Left ventricle myocardium inferior (tissue), 1 donor: ENCODE results near the gene SLC39A5. TPM values are rescaled to one million over a fixed set of nuclear protein-coding genes. Genes with fewer than 3 reads are reported as not detected.
A peak's percentile ranks its signal among the peaks of the same experiment; 100 is the strongest.

ENCODE experiments used
- DNase-seq: peaks from one replicate; pipeline ENCODE4 v3.0.0-alpha.2; 2020
- H3K27ac ChIP-seq: fragments of 200-600 bp; replicated peaks from 2 replicates; pipeline ENCODE4 v1.8.0; 2021
- H3K27me3 ChIP-seq: fragments of 200-600 bp; 2 replicates; pipeline ENCODE4 v1.8.0; 2021; ENCODE audit warnings: low read depth
- H3K36me3 ChIP-seq: fragments of 200-600 bp; 2 replicates; pipeline ENCODE4 v1.8.0; 2021
- H3K4me1 ChIP-seq: fragments of 200-600 bp; 2 replicates; pipeline ENCODE4 v1.8.0; 2021
- H3K4me3 ChIP-seq: fragments of 200-600 bp; 2 replicates; pipeline ENCODE4 v1.8.0; 2021; ENCODE audit warnings: mild to moderate bottlenecking, moderate library complexity
- H3K9me3 ChIP-seq: fragments of 200-600 bp; replicated peaks from 2 replicates; pipeline ENCODE4 v1.8.0; 2021
- intact Hi-C: fragments of 100-400 bp; cut with micrococcal nuclease; formaldehyde crosslinking; loops from one replicate; pipeline ENCODE4 v1.11.0; 2022
- total RNA-seq: library from RNA; stranded (reverse); fragmentation: NEBNext Ultra II Directional; extraction: Animal tissue kit (Norgen Biotek cat#: 25700); gene quantifications from one replicate; pipeline ENCODE4 v1.2.1, GENCODE V29; 2021
- TF ChIP-seq, protein P1 (sequence below): fragments of 200-600 bp; IDR thresholded peaks from 2 replicates; pipeline ENCODE4 v1.8.0; 2021; ENCODE audit warnings: antibody characterized with exemption, mild to moderate bottlenecking, borderline replicate concordance
- donor health status: DM: no; HTN: yes; CAD: no; lungs with severe emphysema.

The SLC39A5 gene
- total RNA-seq, 1 donor from 2014 or later, result not detected

DNA sequence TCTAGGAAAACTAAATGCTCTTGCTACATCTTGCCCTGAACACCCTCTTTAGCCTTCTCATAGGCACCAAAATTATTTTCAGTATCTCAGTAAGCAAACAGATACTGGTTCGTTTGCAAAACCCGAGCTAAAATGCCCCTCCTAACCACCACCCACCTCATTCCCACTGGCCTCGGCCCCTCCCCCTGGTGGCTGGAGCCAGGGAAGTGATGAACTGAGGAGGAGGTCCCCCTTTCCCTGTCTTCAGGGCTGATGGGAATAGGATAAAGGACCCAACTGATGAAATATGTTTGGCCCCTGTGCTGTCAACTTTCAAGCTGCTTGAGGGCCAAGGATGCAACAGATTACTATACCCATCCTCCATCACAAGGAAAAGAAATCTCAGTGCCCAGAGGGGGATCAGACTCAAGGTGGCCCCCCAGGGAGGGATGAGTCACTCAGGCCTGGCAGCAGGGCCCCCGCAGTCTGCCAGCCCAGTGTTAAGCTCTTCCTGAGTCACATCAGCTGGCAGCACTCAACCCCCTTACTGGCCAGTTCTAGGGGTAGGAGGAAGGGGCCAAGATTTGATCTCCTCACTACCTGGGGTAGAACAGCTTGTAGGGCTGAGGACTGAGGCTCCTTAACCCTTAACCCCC lies 26.6 kb downstream of the SLC39A5 start:
- DNase-seq, result no peak

DNA sequence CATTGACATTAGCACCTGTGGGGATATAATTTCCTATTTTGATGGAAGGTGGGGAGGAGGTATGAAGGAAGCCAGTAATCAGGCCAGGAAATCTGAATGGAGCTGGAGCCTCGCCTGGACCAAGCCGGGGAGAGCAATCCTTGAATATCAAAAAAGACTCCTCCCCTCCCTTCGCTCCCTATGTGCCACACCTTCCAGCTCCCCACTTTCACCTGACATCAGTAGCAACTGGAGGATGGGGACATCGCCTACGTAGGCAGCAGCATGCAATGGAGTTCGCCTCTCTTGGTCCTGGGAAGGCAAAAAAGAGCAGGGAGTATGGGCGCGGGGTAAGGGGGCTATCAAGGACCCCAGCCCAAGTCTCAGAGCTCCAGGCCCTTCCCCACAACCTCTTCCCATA lies 27.2 kb downstream of the SLC39A5 start:
- peaks cover 46% of the 10 kb centered on the region for H3K36me3 ChIP-seq
- H3K4me1 ChIP-seq, result peaks cover 37% of the 10 kb centered on the region
- DNase-seq, result no peak
- H3K27ac ChIP-seq, result peak overlapping the region; percentile 97
- peak overlapping the region; percentile 98 for H3K4me3 ChIP-seq
- no peaks in the 10 kb centered on the region for H3K27me3 ChIP-seq
- intact Hi-C loops, result no loop called here
- TF ChIP-seq, protein P1, sequence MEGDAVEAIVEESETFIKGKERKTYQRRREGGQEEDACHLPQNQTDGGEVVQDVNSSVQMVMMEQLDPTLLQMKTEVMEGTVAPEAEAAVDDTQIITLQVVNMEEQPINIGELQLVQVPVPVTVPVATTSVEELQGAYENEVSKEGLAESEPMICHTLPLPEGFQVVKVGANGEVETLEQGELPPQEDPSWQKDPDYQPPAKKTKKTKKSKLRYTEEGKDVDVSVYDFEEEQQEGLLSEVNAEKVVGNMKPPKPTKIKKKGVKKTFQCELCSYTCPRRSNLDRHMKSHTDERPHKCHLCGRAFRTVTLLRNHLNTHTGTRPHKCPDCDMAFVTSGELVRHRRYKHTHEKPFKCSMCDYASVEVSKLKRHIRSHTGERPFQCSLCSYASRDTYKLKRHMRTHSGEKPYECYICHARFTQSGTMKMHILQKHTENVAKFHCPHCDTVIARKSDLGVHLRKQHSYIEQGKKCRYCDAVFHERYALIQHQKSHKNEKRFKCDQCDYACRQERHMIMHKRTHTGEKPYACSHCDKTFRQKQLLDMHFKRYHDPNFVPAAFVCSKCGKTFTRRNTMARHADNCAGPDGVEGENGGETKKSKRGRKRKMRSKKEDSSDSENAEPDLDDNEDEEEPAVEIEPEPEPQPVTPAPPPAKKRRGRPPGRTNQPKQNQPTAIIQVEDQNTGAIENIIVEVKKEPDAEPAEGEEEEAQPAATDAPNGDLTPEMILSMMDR, result no peak
- no peaks in the 10 kb centered on the region for H3K9me3 ChIP-seq

More for the DNA sequence above, 26.6 kb downstream of the SLC39A5 start:
- Histone ChIP-seq H3K4me1 (peaks cover 37% of the 10 kb centered on the region), H3K4me3 (peak overlapping the region; percentile 98), H3K36me3 (peaks cover 53% of the 10 kb centered on the region), H3K9me3 (no peaks in the 10 kb centered on the region), H3K27ac (no peak overlapping the region), H3K27me3 (no peaks in the 10 kb centered on the region)
- TF ChIP-seq, protein P1, result no peak
- intact Hi-C loops, result no loop called here

DNA sequence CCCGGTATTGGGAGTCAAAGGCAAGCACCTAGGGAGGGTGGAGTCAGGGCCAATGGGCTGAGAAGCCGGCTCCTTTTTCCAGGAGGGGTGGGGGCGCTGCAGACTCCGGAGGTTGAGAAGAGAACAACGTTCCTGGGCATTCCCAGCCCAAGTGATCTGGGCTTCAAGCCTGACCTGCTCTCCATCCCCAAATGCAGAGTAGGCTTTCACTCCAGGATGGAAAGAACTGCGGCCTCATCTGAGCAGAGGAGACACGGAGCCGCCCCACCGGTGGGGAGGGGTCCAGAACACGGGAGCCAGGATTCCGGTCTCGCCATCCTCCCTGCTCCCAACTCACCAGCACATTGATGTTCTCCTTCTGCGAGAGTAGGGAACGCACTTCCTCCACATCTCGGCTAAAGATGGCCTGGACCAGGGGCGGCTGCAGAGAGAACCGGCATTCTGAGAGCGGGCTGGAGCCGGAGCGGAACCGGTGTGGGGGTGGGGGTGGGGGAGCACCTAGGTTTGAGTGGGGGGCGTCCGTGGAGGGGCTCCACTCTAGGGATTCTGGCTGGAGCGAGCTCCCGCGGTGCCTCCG lies 27.7 kb downstream of the SLC39A5 start:
- peaks cover 37% of the 10 kb centered on the region for H3K4me1 ChIP-seq
- peak overlapping the region; percentile 98 for H3K4me3 ChIP-seq
- TF ChIP-seq, protein P1, result no peak
- DNase-seq, result no peak
- peaks cover 41% of the 10 kb centered on the region for H3K36me3 ChIP-seq
- H3K27me3 ChIP-seq, result no peaks in the 10 kb centered on the region
- H3K9me3 ChIP-seq, result no peaks in the 10 kb centered on the region
- intact Hi-C loops, result no loop called here
- peak overlapping the region; percentile 97 for H3K27ac ChIP-seq

DNA sequence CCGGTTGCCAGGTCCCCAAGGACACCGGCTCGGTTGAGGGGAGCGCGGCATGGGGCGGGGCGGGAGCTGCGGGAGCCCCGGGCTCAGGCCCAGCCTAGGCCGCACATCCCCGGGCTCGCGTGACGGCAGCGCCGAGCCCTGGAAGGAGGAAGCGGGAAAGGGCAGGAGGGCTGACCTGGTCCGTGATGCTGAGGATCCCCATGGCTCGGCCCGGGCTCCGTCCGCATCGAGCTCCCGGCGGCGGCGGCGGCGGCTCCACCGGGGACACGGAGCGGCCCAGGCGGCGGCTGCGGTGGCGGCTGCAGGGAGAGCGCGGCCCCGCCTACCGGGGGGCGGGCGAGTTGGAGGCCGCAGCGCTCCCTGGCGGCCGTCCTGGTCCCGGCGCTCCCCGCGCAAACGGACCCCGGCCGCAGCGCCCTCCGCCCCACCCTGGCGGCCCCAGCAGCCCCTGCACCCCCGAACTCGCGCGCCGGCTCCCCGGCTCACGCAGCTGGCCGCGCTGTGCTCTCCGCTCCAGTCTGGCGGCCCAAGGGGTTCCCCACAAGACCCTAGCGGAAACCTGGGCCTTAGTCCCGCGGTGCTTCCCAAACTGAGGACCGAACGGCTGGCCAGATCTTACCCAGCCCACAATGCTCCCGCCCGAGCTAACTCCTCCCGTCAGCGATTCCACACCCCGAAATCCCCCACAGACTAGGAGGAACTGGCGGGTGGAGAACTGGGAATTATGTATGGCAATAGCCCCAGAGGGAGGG lies 28.4 kb downstream of the SLC39A5 start, which contains the start of gene ANKRD52:
Gene ANKRD52, minus strand, starts transcription at position 317 of the 752 bp plus-strand sequence. Its CDS starts 115 bp downstream, at position 202.
- intact Hi-C loops, result no loop called here
- H3K27me3 ChIP-seq, result no peaks in the 10 kb centered on the region

DNA sequence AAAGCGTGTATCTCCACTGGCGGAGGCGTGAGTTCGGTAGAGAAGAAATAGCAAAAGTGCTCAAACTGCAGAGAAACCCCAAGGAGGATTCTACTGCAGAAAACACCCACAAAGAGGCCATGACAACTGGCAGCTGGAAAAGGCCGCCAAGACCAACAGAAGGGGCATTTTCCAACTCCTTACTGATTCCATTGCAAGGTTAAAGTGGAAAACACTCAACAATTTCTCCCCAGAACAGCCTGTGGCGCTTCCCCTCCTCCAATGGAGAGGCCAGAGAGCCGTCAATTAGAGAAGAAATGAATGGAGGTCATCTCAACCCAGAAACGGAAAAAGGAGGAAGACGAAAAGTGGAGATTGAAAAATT lies 29.0 kb downstream of the SLC39A5 start:
- TF ChIP-seq, protein P1, result no peak
- Histone ChIP-seq H3K4me1 (peaks cover 37% of the 10 kb centered on the region), H3K27me3 (no peaks in the 10 kb centered on the region), H3K27ac (peak overlapping the region; percentile 97), H3K9me3 (no peaks in the 10 kb centered on the region), H3K4me3 (peak overlapping the region; percentile 98), H3K36me3 (peaks cover 29% of the 10 kb centered on the region)
- intact Hi-C loops, result no loop called here
- no peak for DNase-seq

More for the DNA sequence above, 28.4 kb downstream of the SLC39A5 start, which contains the start of gene ANKRD52:
- Histone ChIP-seq H3K4me1 (peaks cover 37% of the 10 kb centered on the region), H3K9me3 (no peaks in the 10 kb centered on the region), H3K4me3 (peak within 1 kb of the TSS; percentile 98), H3K27ac (peak within 1 kb of the TSS; percentile 97), H3K36me3 (peaks cover 35% of the 10 kb centered on the region)
- DNase-seq, result peak; percentile 81
- TF ChIP-seq, protein P1, result peak; percentile 93
